GM12878 (cell line): ENCODE results near the gene ABL2. TPM values are rescaled to one million over a fixed set of nuclear protein-coding genes. Genes with fewer than 3 reads are reported as not detected.

Source experiments
- ATAC-seq: fragments of 200-7000 bp; cut with Tn5 transposase; 3 replicates; pipeline ENCODE4 v1.9.1; 2020; ENCODE audit warnings: mild to moderate bottlenecking, moderate library complexity
- BruUV-seq: library from RNA; stranded (reverse); fragments of 400-500 nt; replicated peaks from 2 replicates; lab custom pipeline; 2021; lab: Mats Ljungman, UMichigan
- CTCF ChIA-PET: fragments of 300-600 bp; sonication (Branson Sonifier 250); formaldehyde crosslinking; extraction: SDS; loops from one replicate; lab custom pipeline; 2021; ENCODE audit warnings: inconsistent platforms; lab: Yijun Ruan, JAX
- POLR2A ChIA-PET: fragments of 350-600 bp; formaldehyde crosslinking; extraction: SDS; loops from one replicate; lab custom pipeline; 2021; ENCODE audit warnings: inconsistent platforms; lab: Charles Lee
- RAD21 ChIA-PET: fragments of 300-600 bp; sonication (Branson Sonifier 250); formaldehyde crosslinking; loops from one replicate; lab custom pipeline; 2023; ENCODE audit warnings: antibody characterized with exemption; ENCODE audit not compliant: unreplicated experiment; lab: Charles Lee
- SMC1A ChIA-PET: fragments of 300-600 bp; sonication (Branson Sonifier 250); formaldehyde crosslinking; loops from one replicate; lab custom pipeline; 2023; ENCODE audit not compliant: unreplicated experiment, uncharacterized antibody; lab: Charles Lee
- DNase-seq: peaks from one replicate; pipeline ENCODE4 v3.0.0-alpha.2; 2011; ENCODE audit warnings: low read depth, low spot score
- FAIRE-seq: peaks from 3 replicates; lab custom pipeline; 2011; peaks lifted over from hg19 to GRCh38; lab: Jason Lieb, UNC
- H2AFZ ChIP-seq: 2 replicates; pipeline ENCODE4 v1.6.0; 2011; ENCODE audit warnings: low read depth, low read length, control low read depth; ENCODE audit not compliant: control insufficient read depth
- H3K27ac ChIP-seq: 2 replicates; pipeline ENCODE4 v1.5.1; 2011; ENCODE audit warnings: control low read depth; ENCODE audit not compliant: control insufficient read depth, insufficient read depth
- H3K27me3 ChIP-seq, 2 experiments: replicated peaks in 1 of 2; 2 replicates each; pipeline versions ENCODE4 v1.6.0 to v1.6.1; 2011; ENCODE audit warnings: low read length in 1 of 2; ENCODE audit not compliant: control insufficient read depth in 2 of 2, insufficient read depth in 2 of 2
- H3K36me3 ChIP-seq, 2 experiments: 2 replicates each; pipeline ENCODE4 v1.5.1; 2011; ENCODE audit warnings: low read length in 1 of 2; ENCODE audit not compliant: control insufficient read depth in 2 of 2, insufficient read depth in 2 of 2
- H3K4me1 ChIP-seq: 2 replicates; pipeline ENCODE4 v1.6.1; 2011; ENCODE audit warnings: mild to moderate bottlenecking, low read length, moderate library complexity, mixed read lengths; ENCODE audit not compliant: control insufficient read depth, insufficient read depth
- H3K4me2 ChIP-seq: 2 replicates; pipeline ENCODE4 v1.6.0; 2011; ENCODE audit warnings: control low read depth; ENCODE audit not compliant: control insufficient read depth, insufficient read depth
- H3K4me3 ChIP-seq: fragments of 200-600 bp; sonication (generic); 2 replicates; pipeline ENCODE4 v1.5.1; 2016
- H3K79me2 ChIP-seq: 2 replicates; pipeline ENCODE4 v1.6.0; 2011; ENCODE audit warnings: low read length; ENCODE audit not compliant: control insufficient read depth, insufficient read depth
- H3K9ac ChIP-seq: 2 replicates; pipeline ENCODE4 v1.8.0; 2011; ENCODE audit warnings: low read length, control low read depth, mixed read lengths; ENCODE audit not compliant: control insufficient read depth, insufficient read depth
- H3K9me3 ChIP-seq: replicated peaks from 3 replicates; pipeline ENCODE4 v1.5.1; 2011; ENCODE audit warnings: mild to moderate bottlenecking, low read length; ENCODE audit not compliant: control insufficient read depth, insufficient read depth
- H4K20me1 ChIP-seq: 2 replicates; pipeline ENCODE4 v1.6.0; 2011; ENCODE audit not compliant: control insufficient read depth, insufficient read depth
- BMI1 ChIP-seq: fragments of 450-650 bp; IDR thresholded peaks from 2 replicates; pipeline ENCODE4 v1.6.1; 2016; ENCODE audit warnings: mild to moderate bottlenecking, moderate library complexity, borderline replicate concordance
- EED ChIP-seq: sonication (generic); IDR thresholded peaks from 2 replicates; pipeline ENCODE4 v1.6.1; 2016; ENCODE audit warnings: antibody characterized with exemption, low read depth
- FOXM1 ChIP-seq: IDR thresholded peaks from 2 replicates; pipeline ENCODE4 v1.6.1; 2012; ENCODE audit warnings: low read depth, mild to moderate bottlenecking, inconsistent platforms, low read length, moderate library complexity
- GABPA ChIP-seq: IDR thresholded peaks from 2 replicates; pipeline ENCODE4 v1.6.1; 2014; ENCODE audit warnings: antibody characterized with exemption, low read depth, mild to moderate bottlenecking, inconsistent platforms
- KLF5 ChIP-seq: fragments of 450-650 bp; IDR thresholded peaks from 2 replicates; pipeline ENCODE4 v1.6.1; 2014; ENCODE audit warnings: mild to moderate bottlenecking; ENCODE audit not compliant: partially characterized antibody
- MTA2 ChIP-seq: fragments of 450-650 bp; IDR thresholded peaks from 2 replicates; pipeline ENCODE4 v1.6.1; 2016; ENCODE audit warnings: low read depth, mild to moderate bottlenecking, moderate library complexity
- MTA3 ChIP-seq: IDR thresholded peaks from 2 replicates; pipeline ENCODE4 v1.6.1; 2012; ENCODE audit warnings: low read length, inconsistent platforms, borderline replicate concordance
- NR2F1 ChIP-seq: fragments of 450-650 bp; conservative IDR thresholded peaks from 2 replicates; pipeline ENCODE4 v1.6.1; 2017; ENCODE audit warnings: mild to moderate bottlenecking
- RUNX3 ChIP-seq: IDR thresholded peaks from 2 replicates; pipeline ENCODE4 v1.6.1; 2012; ENCODE audit warnings: low read length, inconsistent platforms
- SRF ChIP-seq, 2 experiments: IDR thresholded peaks; 2 replicates each; pipeline ENCODE4 v1.6.1; 2011; ENCODE audit warnings: low read depth in 2 of 2, low read length in 2 of 2, mild to moderate bottlenecking in 1 of 2, moderate library complexity in 1 of 2
- ZNF217 ChIP-seq: fragments of 450-650 bp; IDR thresholded peaks from 2 replicates; pipeline ENCODE4 v1.6.1; 2017; ENCODE audit warnings: antibody characterized with exemption, mild to moderate bottlenecking
- ZNF384 ChIP-seq: IDR thresholded peaks from 2 replicates; pipeline ENCODE4 v1.6.1; 2012; ENCODE audit warnings: low read depth, mild to moderate bottlenecking, low read length, improper control_type of control experiment, borderline replicate concordance
- WGBS: methylation state at CpG from one replicate; pipeline ENCODE4 v1.1.6; 2016; ENCODE audit warnings: low lambda C conversion rate; ENCODE audit not compliant: insufficient replicate concordance, insufficient coverage; ENCODE audit errors: missing lambda C conversion rate; 5-methylcytosine and 5-hydroxymethylcytosine counted together
- in situ Hi-C: fragments of 300-500 bp; cut with MboI; formaldehyde crosslinking; loops from 9 replicates; pipeline ENCODE4 v1.14.3; 2018; ENCODE audit warnings: mixed read lengths
- intact Hi-C: fragments of 100-400 bp; cut with micrococcal nuclease; formaldehyde crosslinking; loops from one replicate; pipeline ENCODE4 v1.14.2; 2022; ENCODE audit not compliant: unreplicated experiment
- polyA plus RNA-seq, 11 experiments: library from polyadenylated mRNA; depleted of rRNA in 4 of 11; unstranded in 6 of 11; stranded (reverse) in 5 of 11; fragments of >200 nt; fragmentation: Nextera tagmentation in 4 of 11; fragmentation: Illumina TruSeq in 1 of 11; extraction: Ambion mirVana in 4 of 11; extraction: Trizol in 1 of 11; gene quantifications; 1 replicate in 1 of 11; 2 replicates in 10 of 11; pipeline versions ENCODE4 v1.2.1 to v1.2.3, GENCODE V29; 2011 to 2016; ENCODE audit warnings: inconsistent platforms in 2 of 11, missing spikeins in 2 of 11, low read depth in 1 of 11
- total RNA-seq, 4 experiments: library from RNA; depleted of rRNA in 3 of 4; stranded (reverse); fragments of >200 nt in 3 of 4; fragmentation: Illumina TruSeq in 1 of 4; extraction: Trizol in 1 of 4; gene quantifications; 2 replicates each; pipeline versions ENCODE4 v1.2.1 to v1.2.3, GENCODE V29; 2013 to 2021
- TF ChIP-seq, protein P1 (sequence below): fragments of 150-350 bp; IDR thresholded peaks from 2 replicates; pipeline ENCODE4 v1.6.1; 2016; ENCODE audit warnings: low read depth, low read length

The ABL2 gene
- total and polyA plus RNA-seq, 10 of the 15 experiments (the other 5 are each of a cell fraction or from before 2014, with no cell fraction given), result 0.57 to 9.4 (median 3.6) TPM

DNA sequence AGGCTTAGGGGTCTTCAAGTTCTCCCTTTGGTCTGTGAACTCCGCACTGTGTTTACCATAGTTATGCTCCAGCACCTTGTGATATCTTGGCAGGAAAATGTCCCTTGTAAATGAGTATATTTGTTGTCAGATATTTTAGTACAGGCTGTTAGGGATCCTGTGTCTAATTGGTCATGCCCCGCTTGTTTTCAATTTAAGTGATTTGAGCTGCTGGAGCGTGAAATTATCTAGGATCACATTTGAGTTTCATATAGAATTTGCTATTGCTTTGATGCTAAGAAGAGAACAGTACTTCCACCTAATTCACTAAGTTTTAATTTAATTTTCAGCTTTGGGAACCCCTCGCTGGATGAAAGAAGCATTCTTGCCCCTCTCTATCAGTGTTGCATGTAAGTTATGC is 163.0 kb downstream of the ABL2 start:
- Histone ChIP-seq H3K4me3 (no peak overlapping the region), H3K4me2 (no peak overlapping the region), H3K27me3 (no peaks in the 10 kb centered on the region), H3K79me2 (no peaks in the 10 kb centered on the region), H3K9ac (no peak overlapping the region), H3K9me3 (no peaks in the 10 kb centered on the region), H2AFZ (no peak overlapping the region), H3K36me3 (peaks cover 0 to 5% of the 10 kb centered on the region in 2 experiments; a peak in 2 of 4 replicates), H3K27ac (no peak overlapping the region), H4K20me1 (no peaks in the 10 kb centered on the region), H3K4me1 (no peaks in the 10 kb centered on the region)
- RAD21 ChIA-PET, result interaction anchor here (0.6 kb wide), 1 partner anchor 55 kb away, joined by 3 read pairs; no protein-coding TSS in a partner anchor
- in situ Hi-C loops, result no loop called here
- no peak for FAIRE-seq
- no TSS peak for BruUV-seq
- TF ChIP-seq KLF5 (no peak), EED (no peak), FOXM1 (no peak), RUNX3 (no peak), MTA2 (no peak), GABPA (no peak), NR2F1 (no peak), ZNF217 (no peak), MTA3 (no peak), SRF (IDR thresholded peaks at IDR 0.05; ENCODE audit: low read depth in 2 of 2, low read length in 2 of 2) (no peak), ZNF384 (no peak), BMI1 (no peak)
- TF ChIP-seq, protein P1, sequence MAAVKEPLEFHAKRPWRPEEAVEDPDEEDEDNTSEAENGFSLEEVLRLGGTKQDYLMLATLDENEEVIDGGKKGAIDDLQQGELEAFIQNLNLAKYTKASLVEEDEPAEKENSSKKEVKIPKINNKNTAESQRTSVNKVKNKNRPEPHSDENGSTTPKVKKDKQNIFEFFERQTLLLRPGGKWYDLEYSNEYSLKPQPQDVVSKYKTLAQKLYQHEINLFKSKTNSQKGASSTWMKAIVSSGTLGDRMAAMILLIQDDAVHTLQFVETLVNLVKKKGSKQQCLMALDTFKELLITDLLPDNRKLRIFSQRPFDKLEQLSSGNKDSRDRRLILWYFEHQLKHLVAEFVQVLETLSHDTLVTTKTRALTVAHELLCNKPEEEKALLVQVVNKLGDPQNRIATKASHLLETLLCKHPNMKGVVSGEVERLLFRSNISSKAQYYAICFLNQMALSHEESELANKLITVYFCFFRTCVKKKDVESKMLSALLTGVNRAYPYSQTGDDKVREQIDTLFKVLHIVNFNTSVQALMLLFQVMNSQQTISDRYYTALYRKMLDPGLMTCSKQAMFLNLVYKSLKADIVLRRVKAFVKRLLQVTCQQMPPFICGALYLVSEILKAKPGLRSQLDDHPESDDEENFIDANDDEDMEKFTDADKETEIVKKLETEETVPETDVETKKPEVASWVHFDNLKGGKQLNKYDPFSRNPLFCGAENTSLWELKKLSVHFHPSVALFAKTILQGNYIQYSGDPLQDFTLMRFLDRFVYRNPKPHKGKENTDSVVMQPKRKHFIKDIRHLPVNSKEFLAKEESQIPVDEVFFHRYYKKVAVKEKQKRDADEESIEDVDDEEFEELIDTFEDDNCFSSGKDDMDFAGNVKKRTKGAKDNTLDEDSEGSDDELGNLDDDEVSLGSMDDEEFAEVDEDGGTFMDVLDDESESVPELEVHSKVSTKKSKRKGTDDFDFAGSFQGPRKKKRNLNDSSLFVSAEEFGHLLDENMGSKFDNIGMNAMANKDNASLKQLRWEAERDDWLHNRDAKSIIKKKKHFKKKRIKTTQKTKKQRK, result no peak
- WGBS, result 96% methylated on average over 4 of the region's 4 CpGs
- intact Hi-C loops, result no loop called here
- POLR2A ChIA-PET, result no interaction called here
- ATAC-seq, result no peak
- no peak for DNase-seq
- CTCF ChIA-PET, result interaction anchor here (1.5 kb wide), 1 partner anchor 10 kb away, joined by 5 read pairs; no protein-coding TSS in a partner anchor
- SMC1A ChIA-PET, result no interaction called here
